Endodermal cell (in vitro differentiated cells): ENCODE measurements around the gene FUT7. TPM values are rescaled to one million over a fixed set of nuclear protein-coding genes. Genes with fewer than 3 reads are reported as not detected.

Experiments used
- DNase-seq: peaks from one replicate; pipeline ENCODE4 v3.0.0-alpha.2; 2017
- H3K27ac ChIP-seq: 2 replicates; pipeline ENCODE4 v1.5.1; 2013; ENCODE audit warnings: mild to moderate bottlenecking, low read depth, low read length, moderate library complexity
- H3K27me3 ChIP-seq: 2 replicates; pipeline ENCODE4 v1.6.1; 2013; ENCODE audit warnings: mild to moderate bottlenecking, low read length, moderate library complexity; ENCODE audit not compliant: insufficient read depth, control insufficient read depth, poor library complexity, severe bottlenecking
- H3K36me3 ChIP-seq: 2 replicates; pipeline ENCODE4 v1.7.0; 2013; ENCODE audit warnings: mild to moderate bottlenecking, low read length, moderate library complexity; ENCODE audit not compliant: control insufficient read depth, insufficient read depth
- H3K4me1 ChIP-seq: one replicate; pipeline ENCODE4 v1.7.0; 2013; ENCODE audit warnings: low read length; ENCODE audit not compliant: control insufficient read depth, insufficient read depth
- H3K4me3 ChIP-seq: 2 replicates; pipeline ENCODE4 v1.5.1; 2013; ENCODE audit warnings: mild to moderate bottlenecking, low read length, moderate library complexity
- H3K9ac ChIP-seq: 2 replicates; pipeline ENCODE4 v1.6.1; 2013; ENCODE audit warnings: mild to moderate bottlenecking, low read length, moderate library complexity; ENCODE audit not compliant: poor library complexity, severe bottlenecking; ENCODE audit errors: extremely low read depth
- H3K9me3 ChIP-seq: 2 replicates; pipeline ENCODE4 v1.6.1; 2013; ENCODE audit warnings: mild to moderate bottlenecking, low read length, moderate library complexity; ENCODE audit not compliant: control insufficient read depth
- H3K27ac Mint-ChIP-seq: 2 replicates; pipeline ENCODE4 v1.8.0; 2020; ENCODE audit warnings: mixed read lengths
- H3K27me3 Mint-ChIP-seq: 2 replicates; pipeline ENCODE4 v1.8.0; 2021; ENCODE audit warnings: mild to moderate bottlenecking, mixed read lengths; ENCODE audit not compliant: insufficient read depth
- H3K36me3 Mint-ChIP-seq: 2 replicates; pipeline ENCODE4 v1.8.0; 2020; ENCODE audit warnings: low read depth, mixed read lengths
- H3K4me1 Mint-ChIP-seq: 2 replicates; pipeline ENCODE4 v1.8.0; 2020; ENCODE audit warnings: mixed read lengths
- H3K4me3 Mint-ChIP-seq: 2 replicates; pipeline ENCODE4 v1.8.0; 2020; ENCODE audit warnings: mild to moderate bottlenecking, moderate library complexity, mixed read lengths
- H3K9me3 Mint-ChIP-seq: 2 replicates; pipeline ENCODE4 v1.8.0; 2020; ENCODE audit warnings: mild to moderate bottlenecking, mixed read lengths
- CTCF ChIP-seq: fragments of 200-600 bp; sonication (generic); conservative IDR thresholded peaks from 2 replicates; pipeline ENCODE4 v1.5.0; 2021; ENCODE audit warnings: antibody characterized with exemption, mild to moderate bottlenecking
- WGBS, 2 experiments: methylation state at CpG; one replicate each; pipeline versions ENCODE4 v1.1.5 to v1.1.7; 2013; ENCODE audit warnings: missing lambda C conversion rate in 2 of 2, mixed read lengths in 1 of 2; ENCODE audit not compliant: insufficient coverage in 1 of 2, insufficient read length in 1 of 2; 5-methylcytosine and 5-hydroxymethylcytosine counted together
- total RNA-seq, 2 donors: library from RNA; stranded (reverse); fragmentation: NEBNext Ultra II Directional in 1 of 2; extraction: Animal tissue kit (Norgen Biotek cat#: 25700) in 1 of 2; gene quantifications; 2 replicates in 1 of 2; 3 replicates in 1 of 2; pipeline ENCODE4 v1.2.1, GENCODE V29; 2021

Gene FUT7
- total RNA-seq, 2 donors from 2014 or later = not detected

GRCh38 chr9:137048655-137049543 lies 17.0 kb upstream of the FUT7 start:
- no peak overlapping the region for H3K4me3 ChIP-seq
- H3K27me3 ChIP-seq = peaks cover 83% of the 10 kb centered on the region
- peak; percentile 80 for DNase-seq
- no peak for TF ChIP-seq CTCF
- H3K4me1 ChIP-seq = peaks cover 6% of the 10 kb centered on the region
- H3K27ac ChIP-seq = no peak overlapping the region
- peaks cover 73% of the 10 kb centered on the region for H3K27me3 Mint-ChIP-seq
- H3K36me3 ChIP-seq = no peaks in the 10 kb centered on the region
- H3K4me3 Mint-ChIP-seq = no peak overlapping the region
- H3K9me3 Mint-ChIP-seq = no peaks in the 10 kb centered on the region
- H3K9ac ChIP-seq = no peak overlapping the region
- no peaks in the 10 kb centered on the region for H3K4me1 Mint-ChIP-seq
- no peak overlapping the region for H3K27ac Mint-ChIP-seq
- H3K9me3 ChIP-seq = no peaks in the 10 kb centered on the region
- no peaks in the 10 kb centered on the region for H3K36me3 Mint-ChIP-seq
- WGBS, 2 experiments = 60 to 66% methylated on average over 23 to 72 of the region's 72 CpGs

GRCh38 chr9:137046088-137046787 lies 14.3 kb upstream of the FUT7 start, which contains the start of gene NPDC1:
NPDC1 (minus strand) TSS chr9:137046177; CDS start chr9:137045989, 188 bp downstream.
- H3K27me3 Mint-ChIP-seq = peaks cover 56% of the 10 kb centered on the region

More at GRCh38 chr9:137046088-137046787, 14.3 kb upstream of the FUT7 start, which contains the start of gene NPDC1:
- H3K27ac Mint-ChIP-seq = no peak within 1 kb of the TSS
- TF ChIP-seq CTCF = peak; percentile 87
- H3K36me3 ChIP-seq = no peaks in the 10 kb centered on the region
- H3K27ac ChIP-seq = no peak within 1 kb of the TSS
- H3K4me3 ChIP-seq = peak within 1 kb of the TSS; percentile 81
- H3K9me3 Mint-ChIP-seq = no peaks in the 10 kb centered on the region
- 0% methylated on average over 50 to 57 of the region's 57 CpGs for WGBS, 2 experiments
- H3K4me1 Mint-ChIP-seq = no peaks in the 10 kb centered on the region
- DNase-seq = peak; percentile 98
- peak within 1 kb of the TSS; percentile 60 for H3K4me3 Mint-ChIP-seq
- H3K9me3 ChIP-seq = no peaks in the 10 kb centered on the region
- H3K36me3 Mint-ChIP-seq = no peaks in the 10 kb centered on the region
- peaks cover 6% of the 10 kb centered on the region for H3K4me1 ChIP-seq
- H3K27me3 ChIP-seq = peaks cover 57% of the 10 kb centered on the region
- no peak within 1 kb of the TSS for H3K9ac ChIP-seq
